H1 (cell line): ENCODE results near the gene CELSR1. TPM values are rescaled to one million over a fixed set of nuclear protein-coding genes. Genes with fewer than 3 reads are reported as not detected.

Source experiments
- CTCF ChIA-PET: fragments of 300-600 bp; sonication (Branson Sonifier 250); formaldehyde crosslinking; loops from one replicate; lab custom pipeline; 2021; ENCODE audit not compliant: partially characterized antibody; lab: Charles Lee
- POLR2A ChIA-PET: fragments of 300-600 bp; sonication (Branson Sonifier 250); formaldehyde crosslinking; loops from one replicate; lab custom pipeline; 2021; ENCODE audit warnings: inconsistent platforms; ENCODE audit not compliant: partially characterized antibody; lab: Charles Lee
- DNase-seq, 2 experiments: peaks; one replicate each; pipeline versions ENCODE4 v3.0.0 to v3.0.0-alpha.2; 2010 to 2022; ENCODE audit warnings: low spot score in 2 of 2, low read depth in 1 of 2, mixed read lengths in 1 of 2
- FAIRE-seq: peaks from 2 replicates; lab custom pipeline; 2011; peaks lifted over from hg19 to GRCh38; lab: Jason Lieb, UNC
- H2AFZ ChIP-seq: 2 replicates; pipeline ENCODE4 v1.8.1; 2012; ENCODE audit warnings: low read length, inconsistent platforms
- H2AK5ac ChIP-seq: 2 replicates; pipeline ENCODE4 v1.6.1; 2013; ENCODE audit warnings: low read depth, low read length
- H2BK120ac ChIP-seq: replicated peaks from 2 replicates; pipeline ENCODE3; 2013; ENCODE audit warnings: low read depth, low read length, inconsistent platforms
- H2BK12ac ChIP-seq: 2 replicates; pipeline ENCODE4 v1.6.1; 2013; ENCODE audit warnings: low read depth, low read length
- H2BK15ac ChIP-seq: 2 replicates; pipeline ENCODE4 v1.6.1; 2013; ENCODE audit warnings: low read length
- H2BK20ac ChIP-seq: 2 replicates; pipeline ENCODE4 v1.6.1; 2013; ENCODE audit warnings: low read length
- H2BK5ac ChIP-seq: 2 replicates; pipeline ENCODE4 v1.6.1; 2013; ENCODE audit warnings: low read depth, low read length
- H3K14ac ChIP-seq: 2 replicates; pipeline ENCODE4 v1.6.1; 2013; ENCODE audit warnings: inconsistent platforms; ENCODE audit not compliant: insufficient read length
- H3K18ac ChIP-seq: 2 replicates; pipeline ENCODE4 v1.6.1; 2013; ENCODE audit warnings: low read length; ENCODE audit errors: extremely low read depth
- H3K23ac ChIP-seq: 2 replicates; pipeline ENCODE4 v1.6.1; 2013; ENCODE audit warnings: inconsistent platforms; ENCODE audit not compliant: insufficient read length
- H3K23me2 ChIP-seq: 2 replicates; pipeline ENCODE4 v1.6.1; 2013; ENCODE audit warnings: low read depth, low read length
- H3K27ac ChIP-seq: 2 replicates; pipeline ENCODE4 v1.6.1; 2011; ENCODE audit warnings: low read depth, low read length, inconsistent platforms
- H3K27me3 ChIP-seq, 4 experiments: replicated peaks in 1 of 4; 1 replicate in 1 of 4; 2 replicates in 3 of 4; pipeline versions ENCODE4 v1.6.1 to v1.8.1; 2011 to 2013; ENCODE audit warnings: low read length in 3 of 4, mild to moderate bottlenecking in 3 of 4, inconsistent platforms in 2 of 4, mixed read lengths in 2 of 4, moderate library complexity in 1 of 4; ENCODE audit not compliant: control insufficient read depth in 3 of 4, insufficient read depth in 3 of 4; ENCODE audit errors: extremely low read depth in 1 of 4
- H3K36me3 ChIP-seq, 4 experiments: 2 replicates each; pipeline versions ENCODE4 v1.6.1 to v1.8.1; 2011 to 2013; ENCODE audit warnings: mild to moderate bottlenecking in 4 of 4, low read length in 3 of 4, moderate library complexity in 2 of 4, control low read depth in 1 of 4, inconsistent platforms in 1 of 4; ENCODE audit not compliant: insufficient read depth in 4 of 4, control insufficient read depth in 2 of 4
- H3K4ac ChIP-seq: replicated peaks from 2 replicates; pipeline ENCODE3; 2013; ENCODE audit warnings: low read length, low read depth, mixed read lengths, inconsistent platforms; ENCODE audit not compliant: insufficient read length
- H3K4me1 ChIP-seq, 4 experiments: replicated peaks in 1 of 4; 1 replicate in 1 of 4; 2 replicates in 3 of 4; pipeline versions ENCODE4 v1.6.1 to v1.8.1; 2011 to 2013; ENCODE audit warnings: low read length in 3 of 4, inconsistent platforms in 2 of 4, mixed read lengths in 1 of 4; ENCODE audit not compliant: insufficient read depth in 4 of 4, control insufficient read depth in 3 of 4
- H3K4me2 ChIP-seq, 2 experiments: 2 replicates each; pipeline versions ENCODE4 v1.6.1 to v1.8.1; 2011 to 2013; ENCODE audit warnings: low read depth in 2 of 2, low read length in 2 of 2, control low read depth in 1 of 2, inconsistent platforms in 1 of 2, mild to moderate bottlenecking in 1 of 2; ENCODE audit not compliant: insufficient read depth in 1 of 2
- H3K4me3 ChIP-seq, 4 experiments: fragments of 200-600, 300-600 bp in 1 of 4; sonication (generic), shearing (Covaris generic), sonication (Bioruptor Twin) in 1 of 4; 2 replicates each; pipeline versions ENCODE4 v1.5.1 to v1.8.1; 2011 to 2016; ENCODE audit warnings: low read length in 4 of 4, low read depth in 3 of 4, control low read depth in 2 of 4, inconsistent platforms in 2 of 4, mild to moderate bottlenecking in 2 of 4, mixed read lengths in 1 of 4, moderate library complexity in 1 of 4; ENCODE audit not compliant: insufficient read depth in 2 of 4; ENCODE audit errors: extremely low read depth in 1 of 4
- H3K56ac ChIP-seq: replicated peaks from 2 replicates; pipeline ENCODE3; 2013; ENCODE audit warnings: low read depth, mild to moderate bottlenecking, mixed read lengths, low read length, inconsistent platforms; ENCODE audit not compliant: insufficient read length
- H3K79me1 ChIP-seq: 2 replicates; pipeline ENCODE4 v1.6.1; 2013; ENCODE audit warnings: low read depth, low read length, control low read depth
- H3K79me2 ChIP-seq, 2 experiments: 2 replicates each; pipeline versions ENCODE4 v1.6.1 to v1.8.1; 2012 to 2013; ENCODE audit warnings: low read length in 2 of 2, mild to moderate bottlenecking in 2 of 2, inconsistent platforms in 1 of 2; ENCODE audit not compliant: insufficient read depth in 2 of 2, control insufficient read depth in 1 of 2
- H3K9ac ChIP-seq, 4 experiments: replicated peaks in 1 of 4; 1 replicate in 1 of 4; 2 replicates in 3 of 4; pipeline versions ENCODE4 v1.6.1 to v1.8.1; 2011 to 2013; ENCODE audit warnings: low read depth in 3 of 4, low read length in 3 of 4, control low read depth in 2 of 4, mild to moderate bottlenecking in 2 of 4, moderate library complexity in 2 of 4, inconsistent platforms in 1 of 4; ENCODE audit errors: extremely low read depth in 1 of 4
- H3K9me3 ChIP-seq, 2 experiments: 2 replicates each; pipeline versions ENCODE4 v1.6.1 to v1.8.1; 2012 to 2013; ENCODE audit warnings: mild to moderate bottlenecking in 2 of 2, moderate library complexity in 2 of 2, control low read depth in 1 of 2, inconsistent platforms in 1 of 2, low read depth in 1 of 2, low read length in 1 of 2, mixed read lengths in 1 of 2; ENCODE audit not compliant: insufficient read depth in 2 of 2
- H4K20me1 ChIP-seq, 2 experiments: replicated peaks in 1 of 2; 2 replicates each; pipeline versions ENCODE3 to v1.8.1; 2011 to 2013; ENCODE audit warnings: inconsistent platforms in 2 of 2, low read length in 2 of 2, mild to moderate bottlenecking in 1 of 2; ENCODE audit not compliant: insufficient read depth in 2 of 2, control insufficient read depth in 1 of 2
- H4K5ac ChIP-seq: 2 replicates; pipeline ENCODE4 v1.6.1; 2013; ENCODE audit warnings: low read length, low read depth, mixed read lengths, inconsistent platforms; ENCODE audit not compliant: insufficient read length
- H4K8ac ChIP-seq: 2 replicates; pipeline ENCODE4 v1.8.0; 2013; ENCODE audit warnings: mild to moderate bottlenecking, moderate library complexity, low read length, inconsistent platforms; ENCODE audit not compliant: insufficient read depth; ENCODE audit errors: extremely low read depth
- H4K91ac ChIP-seq: replicated peaks from 2 replicates; pipeline ENCODE3; 2013; ENCODE audit warnings: low read length, mixed read lengths, inconsistent platforms; ENCODE audit not compliant: insufficient read length
- SP4 ChIP-seq: IDR thresholded peaks from 2 replicates; pipeline ENCODE4 v1.6.1; 2012; ENCODE audit warnings: low read length, inconsistent platforms
- WGBS, 2 experiments: shearing (Covaris generic) in 1 of 2; methylation state at CpG; one replicate each; pipeline versions ENCODE4 v1.1.6 to v1.1.7; 2013 to 2015; ENCODE audit warnings: low lambda C conversion rate in 2 of 2, mixed read lengths in 2 of 2, inconsistent platforms in 1 of 2, low coverage in 1 of 2, missing lambda C conversion rate in 1 of 2; ENCODE audit not compliant: insufficient replicate concordance in 2 of 2, insufficient coverage in 1 of 2, insufficient read length in 1 of 2; ENCODE audit errors: extremely low coverage in 1 of 2, missing lambda C conversion rate in 1 of 2; 5-methylcytosine and 5-hydroxymethylcytosine counted together
- polyA plus RNA-seq, 7 experiments: library from polyadenylated mRNA; depleted of rRNA in 3 of 7; stranded (reverse) in 5 of 7; unstranded in 2 of 7; fragments of >200 nt in 5 of 7; fragments of 200-250 nt in 2 of 7; gene quantifications; 1 replicate in 5 of 7; 2 replicates in 1 of 7; 4 replicates in 1 of 7; pipeline versions ENCODE4 v1.2.1 to v1.2.3, GENCODE V29; 2011 to 2013; ENCODE audit warnings: missing spikeins in 2 of 7, mixed read lengths in 2 of 7
- total RNA-seq: library from RNA; stranded (reverse); fragmentation: NEBNext Ultra II Directional; extraction: Animal tissue kit (Norgen Biotek cat#: 25700); gene quantifications from 2 replicates; pipeline ENCODE4 v1.2.1, GENCODE V29; 2021

Gene CELSR1
- total and polyA plus RNA-seq, 2 of the 8 experiments (the other 6 are each of a cell fraction or from before 2014, with no cell fraction given), result 9.0 to 12.4 TPM

DNA sequence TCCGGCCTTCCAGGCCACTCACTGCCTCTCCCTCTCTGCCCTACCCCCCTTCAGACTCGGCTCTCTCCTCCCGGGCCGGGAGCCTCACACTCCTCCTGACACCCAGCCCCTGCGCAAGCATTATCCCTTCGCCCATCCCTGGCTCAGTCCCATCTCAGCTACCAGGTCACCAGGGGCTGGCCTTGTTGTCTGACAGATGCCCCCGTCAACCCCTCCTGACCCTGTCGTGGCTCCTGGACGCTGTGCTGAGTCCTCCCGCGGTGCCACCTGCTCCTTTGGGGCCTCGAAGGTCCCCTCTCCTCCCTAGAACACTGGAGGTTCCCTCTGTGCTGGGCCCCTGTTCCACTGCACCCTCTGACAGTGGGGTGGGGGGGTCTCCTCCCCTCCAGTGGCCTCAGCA lies 169.0 kb downstream of the CELSR1 start:
- 88% methylated on average over 11 of the region's 12 CpGs; no CpG with 5 or more reads in 1 of the 2 experiments for WGBS, 2 experiments

More for the DNA sequence above, 169.0 kb downstream of the CELSR1 start:
- H3K79me1 ChIP-seq, result no peaks in the 10 kb centered on the region; the same call in 1 of the 2 replicates
- no peak overlapping the region for H2BK5ac ChIP-seq
- no peak overlapping the region for H2BK20ac ChIP-seq
- H2BK15ac ChIP-seq, result 0 out of 2 replicates have a peak overlapping the region, but pooled peaks have one; percentile 24
- DNase-seq, result no peak
- TF ChIP-seq SP4, result no peak
- no peak overlapping the region for H2BK120ac ChIP-seq
- H3K14ac ChIP-seq, result no peak overlapping the region
- no peak overlapping the region for H3K9ac ChIP-seq
- H3K4ac ChIP-seq, result no peak overlapping the region
- peaks cover 9% of the 10 kb centered on the region; the same call in 1 of the 2 replicates for H3K23me2 ChIP-seq
- ChIA-PET CTCF (interaction anchor here (0.6 to 5.4 kb wide), 52 partner anchors 8 to 347 kb away, joined by 3 to 82 read pairs (median 5); partner anchors contain the start of gene TTC38), POLR2A (interaction anchor here (1.1 to 1.7 kb wide), 2 partner anchors 16 to 173 kb away, joined by 4 to 9 read pairs; no protein-coding TSS in a partner anchor)
- peak overlapping the region; percentile 60 for H4K91ac ChIP-seq
- no peaks in the 10 kb centered on the region for H3K27me3 ChIP-seq
- H3K56ac ChIP-seq, result no peak overlapping the region
- no peak overlapping the region for H3K23ac ChIP-seq
- no peak overlapping the region for H2AFZ ChIP-seq
- H2BK12ac ChIP-seq, result no peak overlapping the region
- H3K79me2 ChIP-seq, result no peaks in the 10 kb centered on the region
- H2AK5ac ChIP-seq, result no peak overlapping the region
- no peaks in the 10 kb centered on the region for H3K9me3 ChIP-seq
- peaks cover 0 to 11% of the 10 kb centered on the region in 2 experiments for H4K20me1 ChIP-seq
- H3K36me3 ChIP-seq, result peaks cover 0 to 2% (median 0%) of the 10 kb centered on the region in 4 experiments; a peak in 3 of 8 replicates
- H3K4me1 ChIP-seq, result peaks cover 0 to 15% (median 6%) of the 10 kb centered on the region in 4 experiments; a peak in 5 of 7 replicates
- no peak overlapping the region for H3K4me2 ChIP-seq
- no peak overlapping the region; the same call in 1 of the 2 replicates for H3K18ac ChIP-seq
- no peak overlapping the region for H4K8ac ChIP-seq
- no peak overlapping the region for H3K4me3 ChIP-seq
- H4K5ac ChIP-seq, result no peak overlapping the region
- no peak overlapping the region for H3K27ac ChIP-seq
- no peak for FAIRE-seq
